RWPE1 (cell line): ENCODE measurements around the gene SFXN3.

Experiments used
- CTCF ChIA-PET: fragments of 350-600 bp; sonication (Branson Sonifier 250); formaldehyde crosslinking; extraction: SDS; loops from one replicate; lab custom pipeline; 2021; lab: Yijun Ruan, JAX
- POLR2A ChIA-PET: fragments of 400-600 bp; formaldehyde crosslinking; extraction: SDS; loops from one replicate; lab custom pipeline; 2020; ENCODE audit warnings: antibody characterized with exemption; ENCODE audit not compliant: low non-redundant PET; lab: Yijun Ruan, JAX
- DNase-seq: peaks from one replicate; pipeline ENCODE4 v3.0.0; 2012; ENCODE audit warnings: low spot score
- H3K27ac ChIP-seq: fragments of 450-650 bp; 2 replicates; pipeline ENCODE4 v1.5.1; 2017
- TF ChIP-seq, protein P1 (sequence below): fragments of 450-650 bp; conservative IDR thresholded peaks from 2 replicates; pipeline ENCODE4 v1.5.1; 2017; ENCODE audit warnings: low read depth, mild to moderate bottlenecking

The SFXN3 gene

DNA sequence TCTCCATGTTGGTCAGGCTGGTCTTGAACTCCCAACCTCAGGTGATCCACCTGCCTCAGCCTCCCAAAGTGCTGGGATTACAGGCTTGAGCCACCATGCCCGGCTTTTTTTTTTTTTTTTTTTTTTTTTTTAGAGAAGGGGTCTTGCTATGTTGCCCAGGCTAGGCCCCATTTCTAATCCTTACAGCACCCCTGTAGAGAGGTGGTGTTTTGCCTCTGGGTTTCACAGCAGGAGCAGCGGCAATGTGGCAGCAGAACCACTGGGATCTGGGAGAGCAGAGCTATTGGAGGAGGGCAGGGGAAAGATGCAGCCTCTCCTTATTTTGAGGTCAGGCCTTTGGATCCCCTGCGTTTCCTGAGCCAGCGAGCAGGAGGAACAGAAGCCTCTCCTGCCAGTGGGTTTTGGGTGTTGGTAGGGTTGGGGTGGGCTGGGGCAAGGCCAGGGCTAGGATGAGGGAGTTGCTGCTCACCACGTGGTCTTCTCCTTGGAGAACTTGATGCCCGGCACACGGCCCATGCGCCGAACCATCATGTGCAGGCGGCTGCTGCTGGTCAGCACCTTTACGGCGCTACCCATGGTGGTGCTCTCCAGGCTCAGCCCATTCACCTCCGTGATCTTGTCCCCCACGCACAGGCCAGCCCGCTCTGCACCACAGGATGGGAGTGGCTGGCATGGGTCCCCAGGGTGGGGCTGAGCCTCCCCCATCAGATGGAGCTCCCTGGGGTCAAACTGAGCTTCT is 7.9 kb upstream of the SFXN3 start:
- ChIA-PET POLR2A (no interaction called here), CTCF (interaction anchor here (0.6 kb wide), 1 partner anchor 24 kb away, joined by 3 read pairs; no protein-coding TSS in a partner anchor)
- TF ChIP-seq, protein P1, sequence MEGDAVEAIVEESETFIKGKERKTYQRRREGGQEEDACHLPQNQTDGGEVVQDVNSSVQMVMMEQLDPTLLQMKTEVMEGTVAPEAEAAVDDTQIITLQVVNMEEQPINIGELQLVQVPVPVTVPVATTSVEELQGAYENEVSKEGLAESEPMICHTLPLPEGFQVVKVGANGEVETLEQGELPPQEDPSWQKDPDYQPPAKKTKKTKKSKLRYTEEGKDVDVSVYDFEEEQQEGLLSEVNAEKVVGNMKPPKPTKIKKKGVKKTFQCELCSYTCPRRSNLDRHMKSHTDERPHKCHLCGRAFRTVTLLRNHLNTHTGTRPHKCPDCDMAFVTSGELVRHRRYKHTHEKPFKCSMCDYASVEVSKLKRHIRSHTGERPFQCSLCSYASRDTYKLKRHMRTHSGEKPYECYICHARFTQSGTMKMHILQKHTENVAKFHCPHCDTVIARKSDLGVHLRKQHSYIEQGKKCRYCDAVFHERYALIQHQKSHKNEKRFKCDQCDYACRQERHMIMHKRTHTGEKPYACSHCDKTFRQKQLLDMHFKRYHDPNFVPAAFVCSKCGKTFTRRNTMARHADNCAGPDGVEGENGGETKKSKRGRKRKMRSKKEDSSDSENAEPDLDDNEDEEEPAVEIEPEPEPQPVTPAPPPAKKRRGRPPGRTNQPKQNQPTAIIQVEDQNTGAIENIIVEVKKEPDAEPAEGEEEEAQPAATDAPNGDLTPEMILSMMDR = no peak

DNA sequence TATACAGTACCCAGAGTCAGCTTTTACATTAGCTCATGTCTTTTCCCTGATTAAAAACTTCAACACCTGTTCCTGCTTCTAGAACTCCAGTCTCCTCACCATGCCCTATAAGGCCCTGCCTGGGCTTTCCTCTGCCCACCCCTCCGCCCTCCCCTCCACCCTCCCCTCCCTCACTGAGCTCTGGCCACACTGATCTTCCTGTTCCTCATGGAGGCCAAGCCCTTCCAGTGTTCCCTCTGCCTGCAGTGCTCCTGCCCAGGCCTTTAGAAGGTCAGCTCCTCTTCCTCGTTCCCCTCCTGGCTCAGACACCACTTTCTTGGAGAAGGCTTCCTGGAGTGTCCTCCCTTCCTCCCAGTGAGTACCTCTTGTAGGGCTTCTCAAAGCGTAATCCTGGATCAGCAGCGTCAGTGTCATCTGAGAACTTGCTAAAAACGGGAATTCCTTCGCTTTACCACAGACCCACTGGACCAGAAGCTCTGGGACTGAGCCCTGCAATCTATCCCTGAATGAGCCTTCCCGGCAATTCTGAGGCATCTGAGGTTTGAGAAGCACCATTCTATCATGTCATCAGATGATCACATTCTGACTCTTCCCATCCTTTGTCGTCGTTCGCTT is 3.8 kb upstream of the SFXN3 start:
- no peak overlapping the region for H3K27ac ChIP-seq
- CTCF ChIA-PET = interaction anchor here (0.7 to 2.7 kb wide), 6 partner anchors 8 to 68 kb away, joined by 3 to 11 read pairs (median 3); partner anchors contain the start of gene KAZALD1
- TF ChIP-seq, protein P1 = no peak
- POLR2A ChIA-PET = interaction anchor here (0.6 kb wide), 1 partner anchor 9 kb away, joined by 3 read pairs; no protein-coding TSS in a partner anchor
- DNase-seq = no peak

More for the DNA sequence above, 7.9 kb upstream of the SFXN3 start:
- H3K27ac ChIP-seq = no peak overlapping the region
- no peak for DNase-seq

DNA sequence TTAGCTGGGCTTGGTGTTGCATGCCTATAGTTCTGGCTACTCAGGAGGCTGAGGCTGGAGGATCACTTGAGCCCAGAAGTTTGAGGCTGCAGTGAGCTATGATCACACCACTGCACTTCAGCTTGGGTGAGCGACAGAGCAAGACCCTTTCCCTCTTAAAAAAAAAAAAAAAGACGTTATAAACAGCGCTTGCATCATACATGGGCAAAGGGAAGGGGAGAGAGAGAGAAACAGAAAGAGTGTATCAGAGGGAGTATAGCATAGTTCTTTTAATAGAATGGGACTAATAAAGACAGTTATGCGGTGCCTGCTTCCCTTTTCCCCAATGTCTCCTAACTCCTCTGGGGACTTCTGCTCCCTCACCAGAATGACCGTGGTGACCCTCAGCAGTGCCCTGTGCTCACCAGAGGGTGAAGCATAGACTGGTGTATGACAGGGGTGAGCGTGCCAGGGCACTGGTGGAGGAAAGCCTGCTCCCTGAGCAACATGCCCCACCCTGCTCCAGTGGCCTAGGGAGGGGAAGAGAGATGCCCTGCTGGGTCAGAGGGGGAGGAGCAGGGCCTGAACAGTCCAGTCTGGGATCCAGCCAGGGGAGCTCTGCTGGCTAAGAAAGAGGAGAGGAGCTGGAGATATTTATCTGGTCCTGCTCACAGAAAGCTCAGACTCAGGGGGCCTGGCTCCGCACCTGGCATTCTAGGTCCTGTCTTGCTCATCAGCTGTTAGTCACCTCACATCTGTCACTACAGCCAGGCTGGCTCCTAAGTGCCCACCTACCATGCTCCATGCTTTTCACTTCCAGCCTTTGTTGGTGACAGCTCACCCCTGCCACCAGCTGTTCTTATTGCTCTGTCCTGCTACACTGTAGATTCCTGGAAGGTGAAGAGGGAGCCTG is 2.3 kb upstream of the SFXN3 start:
- CTCF ChIA-PET = interaction anchor here (0.6 to 2.7 kb wide), 6 partner anchors 10 to 32 kb away, joined by 3 to 8 read pairs (median 4); no protein-coding TSS in a partner anchor
- DNase-seq = no peak
- POLR2A ChIA-PET = interaction anchor here (1.3 to 1.6 kb wide), 2 partner anchors 14 to 32 kb away, joined by 3 to 5 read pairs; no protein-coding TSS in a partner anchor
- TF ChIP-seq, protein P1 = no peak
- peak overlapping the region; percentile 56 for H3K27ac ChIP-seq

DNA sequence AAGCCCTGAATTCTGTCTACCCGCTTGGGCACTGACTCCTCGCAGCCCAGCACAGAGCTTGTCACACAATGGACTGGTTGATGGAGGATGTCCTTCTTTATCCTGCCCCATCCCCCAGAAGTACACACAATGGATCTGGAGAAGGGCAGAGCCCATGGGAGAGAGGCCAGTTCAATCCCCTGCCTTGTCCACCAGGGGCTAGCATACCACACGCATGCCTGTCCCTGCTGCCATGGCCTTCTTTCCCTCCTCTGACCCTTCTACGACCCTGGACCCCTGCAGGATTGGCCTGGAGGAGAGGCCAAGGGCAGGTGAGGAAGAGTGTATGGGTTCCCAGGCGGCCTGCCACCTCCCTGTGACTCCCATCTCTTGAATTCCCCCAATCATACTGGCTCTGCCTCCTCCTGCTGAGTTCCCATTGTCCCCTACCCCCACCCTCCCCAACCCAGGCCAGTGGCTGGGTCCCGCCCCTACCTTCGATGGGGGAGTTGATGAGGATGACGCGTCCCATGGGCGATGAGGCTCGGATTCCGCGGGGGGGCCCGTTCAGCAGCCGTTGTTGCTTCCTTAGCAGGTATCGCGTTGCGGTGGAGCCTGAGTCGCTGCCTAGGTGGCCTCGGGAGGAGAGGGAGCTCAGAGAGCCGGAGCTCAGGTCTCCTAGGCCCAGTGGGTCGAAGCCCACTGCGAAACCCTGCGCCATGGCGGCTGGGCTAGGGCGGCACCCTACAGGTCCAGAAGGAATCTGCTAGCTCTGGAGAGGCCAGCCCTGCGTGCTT is 1.3 kb upstream of the SFXN3 start:
- CTCF ChIA-PET = interaction anchor here (0.6 to 1.6 kb wide), 9 partner anchors 11 to 33 kb away, joined by 3 to 8 read pairs (median 4); partner anchors contain the start of gene LZTS2

DNA sequence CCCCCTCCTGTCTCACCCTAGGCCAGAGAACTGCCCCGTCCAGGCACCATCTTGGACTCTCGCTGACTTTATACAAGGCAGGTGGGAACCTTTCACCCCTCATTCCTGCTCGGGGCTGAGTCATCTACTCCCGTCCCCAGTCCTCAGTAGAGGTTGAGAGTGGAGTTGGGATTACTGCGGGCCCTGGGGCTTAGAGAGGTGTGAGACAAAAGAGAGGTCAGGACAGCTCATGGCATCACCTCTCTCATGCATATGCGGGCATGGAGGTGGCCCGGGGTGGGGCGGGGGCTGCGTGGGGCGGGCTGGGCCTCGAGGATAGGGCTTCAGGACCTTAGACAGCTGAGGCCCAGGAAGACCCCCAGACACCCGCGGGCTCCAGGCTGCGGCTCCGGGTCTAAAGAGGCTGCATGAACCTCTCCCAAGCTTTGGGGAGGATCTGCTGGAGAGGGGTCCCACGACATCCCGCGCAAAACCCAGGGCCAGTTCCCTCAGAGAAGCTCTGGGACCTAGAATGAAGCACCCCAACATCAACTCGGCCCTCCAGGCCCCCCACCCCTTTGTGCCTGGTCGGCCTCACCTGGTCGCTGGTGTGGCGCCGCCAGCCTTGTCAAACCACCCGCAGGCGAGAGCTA is 422 bp upstream of the SFXN3 start:
- TF ChIP-seq, protein P1 = no peak
- peak overlapping the region; percentile 99 for H3K27ac ChIP-seq
- ChIA-PET POLR2A (interaction anchor here (1.1 to 1.6 kb wide), 2 partner anchors 12 to 21 kb away, joined by 5 read pairs; no protein-coding TSS in a partner anchor), CTCF (interaction anchor here (1.2 to 1.6 kb wide), 6 partner anchors 12 to 65 kb away, joined by 3 to 8 read pairs (median 6); partner anchors contain the start of gene LZTS2)
- peak; percentile 51 for DNase-seq

More for the DNA sequence above, 1.3 kb upstream of the SFXN3 start:
- TF ChIP-seq, protein P1 = no peak
- POLR2A ChIA-PET = interaction anchor here (1.3 to 1.6 kb wide), 2 partner anchors 13 to 31 kb away, joined by 3 to 5 read pairs; no protein-coding TSS in a partner anchor
- H3K27ac ChIP-seq = peak overlapping the region; percentile 99
- DNase-seq = no peak
